Loucy (cell line): ENCODE data around the gene NADSYN1.
"Not testable (repeated sequence)": the region's sequence is repeated elsewhere in the genome, so short reads cannot be mapped to it uniquely, and the experiment has no call there.

Experiments
- H2AFZ ChIP-seq: fragments of 200-600 bp; sonication (generic); 2 replicates; pipeline ENCODE4 v1.6.0; 2016; ENCODE audit warnings: antibody characterized with exemption, mild to moderate bottlenecking, low read length, moderate library complexity
- H3F3A ChIP-seq: fragments of 200-600 bp; 2 replicates; pipeline ENCODE4 v1.6.0; 2016; ENCODE audit warnings: antibody characterized with exemption, low read depth, mild to moderate bottlenecking
- H3K27me3 ChIP-seq: fragments of 200-600 bp; sonication (generic); 2 replicates; pipeline ENCODE4 v1.6.1; 2014; ENCODE audit warnings: low read length, mild to moderate bottlenecking; ENCODE audit not compliant: insufficient read depth, poor library complexity, severe bottlenecking
- H3K36me3 ChIP-seq: fragments of 200-600 bp; sonication (generic); 2 replicates; pipeline ENCODE4 v1.6.1; 2016; ENCODE audit warnings: low read length; ENCODE audit not compliant: insufficient read depth
- H3K4me1 ChIP-seq: fragments of 200-600 bp; sonication (generic); 2 replicates; pipeline ENCODE4 v1.5.1; 2014; ENCODE audit warnings: low read length, mild to moderate bottlenecking; ENCODE audit not compliant: insufficient read depth, poor library complexity, severe bottlenecking
- H3K4me2 ChIP-seq: fragments of 200-600 bp; sonication (generic); 2 replicates; pipeline ENCODE4 v1.6.0; 2014; ENCODE audit warnings: antibody characterized with exemption, low read length, low read depth, mild to moderate bottlenecking; ENCODE audit not compliant: poor library complexity, severe bottlenecking
- H3K4me3 ChIP-seq: fragments of 200-600 bp; sonication (generic); 2 replicates; pipeline ENCODE4 v1.5.1; 2014; ENCODE audit warnings: low read length, mild to moderate bottlenecking, mixed read lengths; ENCODE audit not compliant: poor library complexity, severe bottlenecking
- H3K79me2 ChIP-seq: fragments of 200-600 bp; sonication (generic); 2 replicates; pipeline ENCODE4 v1.6.1; 2014; ENCODE audit warnings: low read length; ENCODE audit not compliant: insufficient read depth
- H3K9ac ChIP-seq: fragments of 200-600 bp; sonication (generic); 2 replicates; pipeline ENCODE4 v1.6.0; 2014; ENCODE audit warnings: mild to moderate bottlenecking, low read depth, low read length, moderate library complexity; ENCODE audit not compliant: poor library complexity, severe bottlenecking
- H3K9me2 ChIP-seq: fragments of 200-600 bp; sonication (generic); replicated peaks from 2 replicates; pipeline ENCODE4 v1.6.1; 2016; ENCODE audit warnings: low read depth, low read length, mixed read lengths
- H3K9me3 ChIP-seq: fragments of 200-600 bp; sonication (generic); 2 replicates; pipeline ENCODE4 v1.6.1; 2014; ENCODE audit warnings: mild to moderate bottlenecking, antibody characterized with exemption, low read length, low read depth; ENCODE audit not compliant: insufficient read depth
- H4K20me1 ChIP-seq: fragments of 200-600 bp; sonication (generic); 2 replicates; pipeline ENCODE4 v1.6.0; 2014; ENCODE audit warnings: antibody characterized with exemption, low read length, mild to moderate bottlenecking; ENCODE audit not compliant: insufficient read depth, poor library complexity, severe bottlenecking
- CTCF ChIP-seq: fragments of 200-600 bp; sonication (generic); conservative IDR thresholded peaks from 2 replicates; pipeline ENCODE4 v1.5.1; 2014; ENCODE audit warnings: mild to moderate bottlenecking, antibody characterized with exemption, low read length
- EZH2phosphoT487 ChIP-seq: fragments of 200-600 bp; IDR thresholded peaks from 2 replicates; pipeline ENCODE4 v1.6.1; 2018; ENCODE audit warnings: antibody characterized with exemption, mild to moderate bottlenecking, moderate library complexity, borderline replicate concordance

Gene NADSYN1

GRCh38 chr11:71421392-71421950 is 31.5 kb upstream of the NADSYN1 start:
- no peaks in the 10 kb centered on the region for H4K20me1 ChIP-seq
- no peaks in the 10 kb centered on the region for H3K4me1 ChIP-seq
- H3K36me3 ChIP-seq: no peaks in the 10 kb centered on the region
- H2AFZ ChIP-seq: no peak overlapping the region
- no peak overlapping the region for H3K9ac ChIP-seq
- H3K4me3 ChIP-seq: no peak overlapping the region
- no peak overlapping the region for H3K4me2 ChIP-seq
- H3K27me3 ChIP-seq: no peaks in the 10 kb centered on the region
- no peaks in the 10 kb centered on the region for H3F3A ChIP-seq
- no peaks in the 10 kb centered on the region for H3K9me3 ChIP-seq
- H3K79me2 ChIP-seq: no peaks in the 10 kb centered on the region
- H3K9me2 ChIP-seq: no peaks in the 10 kb centered on the region
- TF ChIP-seq EZH2phosphoT487 (no peak), CTCF (no peak)

GRCh38 chr11:71422318-71422717 is 30.7 kb upstream of the NADSYN1 start:
- H4K20me1 ChIP-seq, H3K9ac ChIP-seq, H3F3A ChIP-seq, H3K4me3 ChIP-seq, H3K79me2 ChIP-seq, H2AFZ ChIP-seq, H3K9me3 ChIP-seq, H3K4me1 ChIP-seq, H3K4me2 ChIP-seq, H3K27me3 ChIP-seq, H3K9me2 ChIP-seq, H3K36me3 ChIP-seq: not testable (repeated sequence)

GRCh38 chr11:71423181-71423790 is 29.7 kb upstream of the NADSYN1 start:
- Histone ChIP-seq H3K4me1 (no peaks in the 10 kb centered on the region), H4K20me1 (no peaks in the 10 kb centered on the region), H2AFZ (no peak overlapping the region), H3K9me3 (0 out of 2 replicates have a peak, but pooled peaks cover 5% of the 10 kb centered on the region), H3K79me2 (no peaks in the 10 kb centered on the region), H3K27me3 (no peaks in the 10 kb centered on the region), H3K4me2 (no peak overlapping the region), H3F3A (no peaks in the 10 kb centered on the region), H3K9me2 (no peaks in the 10 kb centered on the region), H3K9ac (no peak overlapping the region), H3K36me3 (no peaks in the 10 kb centered on the region), H3K4me3 (no peak overlapping the region)
- TF ChIP-seq CTCF (no peak), EZH2phosphoT487 (no peak)

DNA sequence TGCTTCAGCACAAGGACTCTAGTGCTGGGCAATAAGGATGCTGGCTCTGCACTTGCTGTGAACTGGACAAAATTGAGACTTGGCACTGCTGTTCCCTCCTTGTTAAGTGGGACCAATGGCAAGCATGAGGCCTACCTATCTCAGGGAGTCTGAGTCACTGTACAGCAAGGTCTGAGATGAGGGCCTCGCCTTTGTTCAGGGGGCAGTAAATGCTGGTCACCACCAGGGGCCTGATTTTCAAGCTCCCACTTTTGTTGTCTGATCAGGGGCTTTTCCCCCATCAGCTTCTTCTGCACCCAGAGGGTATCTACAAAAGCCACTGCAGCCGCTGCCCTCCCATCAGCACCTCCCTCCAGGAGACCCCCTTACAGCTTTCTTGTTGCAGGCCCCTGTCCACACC is 27.6 kb upstream of the NADSYN1 start:
- H3K9me3 ChIP-seq: 0 out of 2 replicates have a peak, but pooled peaks cover 5% of the 10 kb centered on the region
- no peaks in the 10 kb centered on the region for H3K27me3 ChIP-seq
- no peaks in the 10 kb centered on the region for H3K9me2 ChIP-seq
- H3K4me1 ChIP-seq: no peaks in the 10 kb centered on the region
- H3K36me3 ChIP-seq: no peaks in the 10 kb centered on the region
- H4K20me1 ChIP-seq: no peaks in the 10 kb centered on the region
- H3K4me2 ChIP-seq: no peak overlapping the region
- no peak for TF ChIP-seq EZH2phosphoT487
- no peak for TF ChIP-seq CTCF
- H3K79me2 ChIP-seq: no peaks in the 10 kb centered on the region
- H3K9ac ChIP-seq: no peak overlapping the region
- H3F3A ChIP-seq: no peaks in the 10 kb centered on the region
- no peak overlapping the region for H3K4me3 ChIP-seq
- no peak overlapping the region for H2AFZ ChIP-seq
